ENCODE results near the gene NUF2.

GRCh38 chr1:163399001-163399400, 77.2 kb downstream of the NUF2 start:
- TF ChIP-seq, protein P1, sequence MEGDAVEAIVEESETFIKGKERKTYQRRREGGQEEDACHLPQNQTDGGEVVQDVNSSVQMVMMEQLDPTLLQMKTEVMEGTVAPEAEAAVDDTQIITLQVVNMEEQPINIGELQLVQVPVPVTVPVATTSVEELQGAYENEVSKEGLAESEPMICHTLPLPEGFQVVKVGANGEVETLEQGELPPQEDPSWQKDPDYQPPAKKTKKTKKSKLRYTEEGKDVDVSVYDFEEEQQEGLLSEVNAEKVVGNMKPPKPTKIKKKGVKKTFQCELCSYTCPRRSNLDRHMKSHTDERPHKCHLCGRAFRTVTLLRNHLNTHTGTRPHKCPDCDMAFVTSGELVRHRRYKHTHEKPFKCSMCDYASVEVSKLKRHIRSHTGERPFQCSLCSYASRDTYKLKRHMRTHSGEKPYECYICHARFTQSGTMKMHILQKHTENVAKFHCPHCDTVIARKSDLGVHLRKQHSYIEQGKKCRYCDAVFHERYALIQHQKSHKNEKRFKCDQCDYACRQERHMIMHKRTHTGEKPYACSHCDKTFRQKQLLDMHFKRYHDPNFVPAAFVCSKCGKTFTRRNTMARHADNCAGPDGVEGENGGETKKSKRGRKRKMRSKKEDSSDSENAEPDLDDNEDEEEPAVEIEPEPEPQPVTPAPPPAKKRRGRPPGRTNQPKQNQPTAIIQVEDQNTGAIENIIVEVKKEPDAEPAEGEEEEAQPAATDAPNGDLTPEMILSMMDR (IDR thresholded peaks at IDR 0.05) = no peak
- TF ChIP-seq POLR2A (IDR thresholded peaks at IDR 0.05) = no peak
